Activated naive CD4-positive, alpha-beta T cell treated with anti-CD3 and anti-CD28 coated beads, Interleukin-2, amount 50 U/mL, for 16 hours (primary cell): Measurements from ENCODE around the gene IL36B.

Source experiments
- DNase-seq: peaks from one replicate; pipeline ENCODE4 v3.0.0-alpha.2; 2020

The IL36B gene

GRCh38 chr2:113075600-113075999, 22.9 kb upstream of the IL36B start:
- no peak for DNase-seq

GRCh38 chr2:113075030-113075429, 22.4 kb upstream of the IL36B start:
- no peak for DNase-seq

GRCh38 chr2:113073325-113073834, 20.7 kb upstream of the IL36B start:
- DNase-seq: no peak

- DNase-seq: no peak
These were observed 19.9 kb upstream of the IL36B start for GRCh38 chr2:113072584-113072983.

GRCh38 chr2:113070606-113070975, 17.9 kb upstream of the IL36B start:
- no peak for DNase-seq

- no peak for DNase-seq
These were observed 17.3 kb upstream of the IL36B start for GRCh38 chr2:113069676-113070605.

GRCh38 chr2:113068706-113069485, 16.2 kb upstream of the IL36B start:
- DNase-seq: no peak

- DNase-seq: no peak
These were observed 15.6 kb upstream of the IL36B start for GRCh38 chr2:113068249-113068648.

- no peak for DNase-seq
These were observed 15.0 kb upstream of the IL36B start, which contains the start of gene IL1F10 for GRCh38 chr2:113067681-113068080. Gene IL1F10, plus strand, starts transcription at chr2:113067970. Its CDS starts 4,769 bp downstream, at chr2:113072739.

GRCh38 chr2:113064898-113065297, 12.2 kb upstream of the IL36B start:
- no peak for DNase-seq

GRCh38 chr2:113064281-113064680, 11.6 kb upstream of the IL36B start:
- DNase-seq: no peak

GRCh38 chr2:113061896-113062770, 9.5 kb upstream of the IL36B start:
- DNase-seq: no peak

- DNase-seq: no peak
These were observed 8.6 kb upstream of the IL36B start for GRCh38 chr2:113061241-113061640.

- no peak for DNase-seq
These were observed 8.1 kb upstream of the IL36B start for GRCh38 chr2:113060796-113061195.

- no peak for DNase-seq
These were observed 7.7 kb upstream of the IL36B start for GRCh38 chr2:113060396-113060795.

GRCh38 chr2:113058998-113059960, 6.6 kb upstream of the IL36B start, which contains the start of gene IL36RN:
Gene IL36RN, plus strand, starts transcription at chr2:113059198. Its CDS starts 241 bp downstream, at chr2:113059439.
- no peak for DNase-seq

- DNase-seq: no peak
These were observed 5.8 kb upstream of the IL36B start for GRCh38 chr2:113058411-113058994.

- no peak for DNase-seq
These were observed 4.5 kb upstream of the IL36B start for GRCh38 chr2:113057117-113057516.

- DNase-seq: no peak
These were observed 3.9 kb upstream of the IL36B start for GRCh38 chr2:113056521-113056920.

GRCh38 chr2:113054066-113054465, 1.4 kb upstream of the IL36B start:
- DNase-seq: no peak

- no peak for DNase-seq
These were observed 999 bp upstream of the IL36B start for GRCh38 chr2:113053666-113054065.
